HG03469 (cell line): Measurements from ENCODE around the gene ASIC4.

Experiments
- ATAC-seq: cut with Tn5 transposase; IDR thresholded peaks from one replicate; pipeline ENCODE4 v1.9.1; 2021; ENCODE audit warnings: mild to moderate bottlenecking, moderate library complexity, moderate number of reproducible peaks; ENCODE audit not compliant: unreplicated experiment

The ASIC4 gene

GRCh38 chr2:219548990-219549389, 34.7 kb downstream of the ASIC4 start:
- ATAC-seq = no peak

DNA sequence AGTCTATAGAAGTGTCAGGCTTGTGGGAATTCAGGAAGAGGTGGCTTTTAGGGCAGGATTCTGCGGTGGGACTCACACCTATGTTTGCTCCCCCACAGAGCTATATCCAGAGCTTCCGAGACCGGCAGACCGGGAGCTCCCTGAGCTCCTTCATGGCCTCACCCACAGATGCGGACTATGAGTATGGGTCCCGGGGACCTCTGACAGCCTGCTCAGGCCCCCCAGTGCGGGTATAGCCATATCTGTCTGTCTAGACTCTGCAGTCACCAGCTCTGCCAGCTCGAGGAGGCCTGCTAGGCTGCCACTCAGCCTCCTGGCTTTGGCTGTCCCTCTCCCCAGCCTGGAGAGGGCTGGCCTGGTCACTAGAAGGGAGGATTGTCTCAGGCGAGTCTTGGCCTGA, 35.3 kb downstream of the ASIC4 start:
- ATAC-seq = no peak

DNA sequence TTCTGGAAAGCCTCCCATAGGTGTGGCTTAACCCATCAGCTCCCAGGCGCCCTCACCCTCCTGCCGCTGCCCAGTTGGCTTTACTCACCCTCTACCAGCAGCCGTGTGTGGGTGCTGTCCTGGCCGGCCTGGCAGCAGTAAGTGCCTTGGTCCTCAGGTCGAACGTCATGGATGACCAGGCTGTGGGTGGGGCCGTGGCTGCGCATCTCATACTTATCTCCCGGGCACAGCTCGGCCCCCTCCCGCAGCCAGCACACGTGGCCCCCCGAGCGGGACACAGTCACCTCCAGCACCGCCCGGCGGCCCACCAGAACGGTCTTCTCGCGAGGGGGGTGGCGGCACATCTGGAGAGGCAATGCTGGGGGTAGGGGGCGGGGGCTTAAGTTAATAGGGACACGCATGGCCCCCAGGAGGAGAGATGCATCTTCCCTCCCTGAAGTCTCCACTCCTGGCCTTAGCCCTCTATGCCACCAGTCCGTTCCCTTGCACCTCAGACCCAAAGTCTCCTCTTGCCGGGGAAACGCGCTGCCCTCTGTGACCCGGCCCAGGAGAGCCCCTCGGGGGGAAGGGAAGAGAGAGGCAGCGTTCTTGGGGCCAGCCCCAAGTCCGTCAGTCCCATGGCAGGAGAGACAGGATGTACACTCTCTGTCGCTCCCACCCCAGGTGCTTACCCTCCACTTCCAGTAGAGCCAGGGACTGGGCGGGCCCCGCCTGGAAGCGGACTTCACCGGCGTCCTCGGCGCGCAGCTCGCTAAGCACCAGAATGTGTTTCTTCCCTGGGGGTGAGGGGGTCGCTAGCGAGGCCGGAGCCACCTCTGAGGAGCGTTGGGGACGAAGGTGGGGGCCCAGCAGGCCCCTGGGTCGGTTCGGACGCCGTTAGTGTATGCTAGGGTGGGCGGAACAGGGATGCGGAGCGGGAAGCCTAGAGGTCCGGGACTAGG, 37.4 kb downstream of the ASIC4 start:
- peak; percentile 8 for ATAC-seq

DNA sequence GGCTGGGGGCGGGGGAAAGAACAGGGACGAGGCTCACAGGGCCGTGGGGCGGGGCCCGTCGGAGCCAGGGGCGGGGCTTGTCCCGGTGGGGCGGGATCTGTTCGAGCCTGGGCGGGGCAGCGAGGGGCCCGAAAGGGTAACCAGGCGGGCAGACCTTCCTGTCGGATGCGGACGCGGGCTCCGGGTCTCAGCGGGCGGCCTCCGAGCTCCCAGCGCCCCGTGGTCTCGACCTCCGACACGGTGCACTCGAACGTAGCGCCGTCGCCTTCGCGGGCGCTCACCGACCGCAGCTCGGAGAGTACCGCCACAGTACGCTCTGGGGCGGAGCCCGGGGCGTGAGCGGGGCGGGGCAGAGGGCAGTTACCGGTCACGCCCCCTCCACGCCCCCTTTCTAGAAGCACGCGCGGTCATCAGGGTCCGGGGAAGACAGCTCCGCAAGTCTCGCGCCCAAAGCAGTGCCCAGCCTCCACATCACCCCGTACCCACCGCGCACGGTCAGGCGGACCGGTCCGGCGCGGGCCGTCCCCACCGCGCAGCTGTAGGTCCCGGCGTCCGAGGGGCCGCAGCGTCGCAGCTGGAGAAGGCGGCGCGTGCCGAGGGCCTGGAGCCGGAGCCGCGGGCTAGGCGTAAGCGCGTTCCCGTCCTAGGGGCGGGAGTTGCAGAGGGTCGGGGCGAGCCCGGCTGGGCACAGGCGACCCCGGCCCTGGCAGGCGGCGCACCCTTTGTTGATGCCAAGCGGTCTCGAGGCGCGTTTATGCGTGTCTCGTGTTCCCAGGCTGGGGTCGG, 38.3 kb downstream of the ASIC4 start:
- ATAC-seq = peak; percentile 77

DNA sequence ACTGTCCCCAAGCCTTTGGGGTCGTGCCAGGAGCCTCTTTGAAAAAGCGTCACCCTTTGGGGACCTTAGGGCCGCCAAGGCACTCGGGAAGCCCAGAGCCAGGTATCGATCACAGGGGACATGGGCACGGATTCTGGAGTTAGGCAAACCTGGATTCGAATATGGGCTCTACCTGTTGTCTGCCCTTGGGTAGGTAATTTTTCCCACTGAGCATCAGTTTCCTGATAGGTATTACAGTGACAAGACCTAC, 38.8 kb downstream of the ASIC4 start:
- no peak for ATAC-seq

GRCh38 chr2:219553463-219553963, 39.2 kb downstream of the ASIC4 start:
- no peak for ATAC-seq

DNA sequence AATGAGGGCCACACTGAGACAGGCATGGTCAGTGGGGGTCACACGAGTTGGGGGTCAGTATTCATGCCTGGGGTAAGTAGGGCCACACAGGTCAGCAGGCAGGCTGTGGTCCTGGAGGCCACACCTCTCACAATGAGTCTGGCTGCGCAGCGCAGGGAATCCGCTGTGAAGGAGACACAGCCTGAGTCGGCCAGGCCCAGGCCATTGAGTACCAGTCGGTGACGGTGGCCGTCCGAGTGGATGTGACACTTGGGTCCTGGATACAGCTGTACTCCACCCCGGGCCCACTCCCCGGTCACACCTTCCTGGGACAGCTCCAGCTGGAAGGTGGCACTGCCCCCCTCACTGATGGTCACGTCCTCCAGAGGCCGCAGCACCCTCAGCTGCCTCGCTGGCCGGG, 40.1 kb downstream of the ASIC4 start:
- ATAC-seq = no peak

DNA sequence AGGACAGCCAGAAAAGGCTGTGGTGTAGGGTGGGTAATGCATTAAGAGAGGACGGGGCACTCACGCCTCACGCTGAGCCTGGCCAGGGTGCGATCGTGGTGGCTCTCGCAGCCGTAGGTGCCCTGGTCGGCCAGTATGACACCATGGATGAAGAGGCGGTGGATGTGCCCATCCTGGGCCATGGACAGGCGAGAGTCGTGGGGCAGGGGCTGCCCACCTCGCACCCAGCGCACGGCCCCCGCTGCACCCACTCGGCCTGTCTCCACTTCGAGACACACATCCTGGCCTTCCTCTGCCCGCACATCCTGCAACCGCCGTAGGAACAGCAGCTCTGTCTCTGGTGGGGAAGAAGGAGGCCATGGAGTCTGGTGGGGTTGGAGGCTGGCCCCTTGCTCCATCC, 41.7 kb downstream of the ASIC4 start:
- no peak for ATAC-seq

- ATAC-seq = no peak
These were observed 42.1 kb downstream of the ASIC4 start for GRCh38 chr2:219556413-219556812.

- no peak for ATAC-seq
These were observed 43.0 kb downstream of the ASIC4 start for GRCh38 chr2:219557320-219557719.

DNA sequence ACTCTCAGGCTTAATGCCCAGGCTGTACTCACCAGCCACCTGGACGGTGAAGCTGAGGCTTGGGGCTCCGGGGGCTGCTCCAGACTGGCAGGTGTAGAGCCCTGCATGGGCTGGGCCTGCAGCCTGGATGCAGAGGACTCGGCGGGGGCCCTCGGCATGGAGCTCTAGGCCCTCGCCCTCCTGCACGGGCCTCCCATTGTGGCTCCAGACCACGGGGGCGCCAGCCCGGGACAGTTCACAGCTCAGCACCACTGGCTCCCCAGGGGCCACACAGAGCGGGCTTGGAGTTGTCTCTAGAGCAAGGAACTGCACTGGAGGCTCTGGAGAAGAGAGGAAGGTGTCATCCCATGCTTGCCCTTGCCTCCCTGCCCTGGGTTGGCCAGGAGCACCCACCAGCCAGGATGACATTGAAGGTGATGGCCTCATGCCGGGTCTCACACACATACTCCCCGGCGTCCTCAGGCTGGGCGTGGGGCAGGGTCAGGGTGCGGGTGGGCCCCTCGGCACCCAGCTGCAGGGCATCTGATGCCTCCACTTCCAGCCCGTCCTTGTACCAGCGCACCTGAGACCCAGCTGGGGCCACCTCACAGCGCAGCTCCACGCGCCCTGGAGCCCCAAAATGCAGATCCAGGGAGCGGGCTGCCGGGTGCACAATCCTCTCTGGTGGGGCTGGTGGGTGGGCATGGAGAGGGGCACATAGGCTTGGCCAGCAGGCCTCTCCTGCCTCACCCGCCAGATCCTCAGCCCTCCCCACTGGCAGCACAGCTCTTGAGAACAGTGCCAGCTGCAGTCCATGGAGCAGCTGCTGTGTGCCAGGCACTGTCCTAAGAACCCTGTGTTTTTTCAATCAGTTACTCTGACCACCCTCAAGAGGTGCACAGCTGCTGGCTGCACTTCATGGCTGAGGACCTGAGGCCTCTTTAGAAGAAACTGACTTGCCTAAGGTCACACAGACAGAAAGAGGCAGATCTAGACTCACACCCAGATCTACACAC, 43.8 kb downstream of the ASIC4 start:
- ATAC-seq = no peak

DNA sequence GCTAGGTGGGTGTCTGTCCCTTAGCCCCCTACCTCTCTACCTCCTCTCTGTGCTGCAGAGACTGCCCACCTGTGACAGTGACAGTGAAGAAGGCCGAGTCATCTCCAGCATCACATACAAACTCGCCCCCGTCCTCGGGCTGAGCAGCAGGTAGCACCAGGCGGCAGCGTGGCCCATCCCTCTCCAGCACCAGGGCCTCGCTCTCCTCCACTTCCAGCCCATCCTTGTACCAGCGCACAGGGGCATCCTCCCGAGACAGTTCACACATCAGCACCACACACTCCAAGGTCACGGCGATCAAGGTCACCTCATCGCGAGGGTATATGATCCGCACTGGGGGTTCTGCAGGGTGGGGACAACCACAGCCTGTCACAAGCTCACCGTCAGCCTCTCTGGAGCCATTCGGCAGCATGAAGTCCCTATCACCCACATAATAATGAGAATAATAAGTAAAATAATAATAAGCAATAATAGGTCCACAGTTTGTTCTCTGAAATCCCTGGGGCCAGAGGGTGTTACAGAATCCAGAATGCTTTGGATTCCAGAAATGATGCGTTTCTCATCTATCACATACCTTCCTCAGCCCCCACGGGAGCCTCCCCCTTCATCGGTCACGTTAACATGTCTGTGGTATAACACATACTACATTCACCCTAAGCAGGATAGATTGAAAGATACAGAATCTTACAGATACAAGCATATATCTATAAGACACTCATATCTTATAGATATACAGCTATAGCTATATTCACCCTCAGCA, 45.1 kb downstream of the ASIC4 start:
- no peak for ATAC-seq

DNA sequence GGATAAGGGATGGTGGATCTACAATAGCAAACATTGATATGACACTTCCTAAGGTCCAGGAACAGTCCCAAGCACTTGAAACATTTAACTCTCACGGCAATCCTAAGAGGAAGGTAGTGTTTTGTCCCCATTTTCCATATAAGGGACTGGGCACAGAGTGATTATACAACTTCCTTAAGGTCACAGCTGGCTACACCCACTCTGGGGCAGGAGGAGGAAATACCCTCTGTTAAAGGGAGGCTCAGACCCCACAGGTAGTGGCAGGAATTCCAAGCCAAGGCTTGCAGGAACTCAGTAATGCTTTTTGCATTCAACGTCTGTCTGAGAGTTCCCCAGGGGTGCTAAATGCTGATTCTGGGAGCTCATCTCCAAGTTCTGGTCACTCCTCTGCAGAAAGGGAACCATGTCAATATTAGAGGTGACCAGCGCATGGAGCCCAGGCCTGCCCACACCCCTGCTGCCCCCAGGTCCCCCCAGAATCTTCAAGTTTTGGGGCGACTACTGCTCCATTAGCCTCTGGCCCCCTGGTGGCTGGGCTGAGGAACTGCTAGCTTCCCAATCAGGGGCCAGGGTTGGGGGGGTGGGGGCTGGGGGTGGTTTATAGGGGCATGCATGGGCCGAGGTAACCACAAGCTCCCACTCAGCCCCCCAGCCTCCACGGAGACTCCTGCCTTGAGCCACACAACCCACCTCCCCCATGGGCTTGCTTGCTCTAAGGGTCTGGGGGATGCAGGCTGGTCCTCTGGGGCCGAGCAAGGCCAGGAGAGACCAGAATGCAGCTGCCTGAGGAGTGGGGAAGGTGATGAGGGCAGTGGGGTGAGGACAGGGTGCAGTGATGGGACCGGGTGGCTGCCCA, 46.0 kb downstream of the ASIC4 start:
- no peak for ATAC-seq

DNA sequence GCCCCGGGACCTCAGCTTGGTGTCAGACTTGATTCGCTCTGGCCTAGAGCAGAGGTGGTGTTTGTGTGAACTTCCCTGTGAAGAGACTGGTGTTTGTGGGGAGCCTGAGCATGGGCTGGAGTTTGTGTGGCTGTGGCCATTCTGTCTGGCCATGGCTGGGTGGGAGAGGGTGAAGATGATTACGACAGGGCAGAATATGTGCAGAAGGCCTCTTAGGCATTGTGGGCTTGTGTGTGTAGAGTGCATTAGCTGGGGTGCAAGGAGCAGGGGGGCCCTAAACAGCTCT, 46.6 kb downstream of the ASIC4 start:
- ATAC-seq = no peak

- no peak for ATAC-seq
These were observed 47.1 kb downstream of the ASIC4 start for GRCh38 chr2:219561179-219562048.

DNA sequence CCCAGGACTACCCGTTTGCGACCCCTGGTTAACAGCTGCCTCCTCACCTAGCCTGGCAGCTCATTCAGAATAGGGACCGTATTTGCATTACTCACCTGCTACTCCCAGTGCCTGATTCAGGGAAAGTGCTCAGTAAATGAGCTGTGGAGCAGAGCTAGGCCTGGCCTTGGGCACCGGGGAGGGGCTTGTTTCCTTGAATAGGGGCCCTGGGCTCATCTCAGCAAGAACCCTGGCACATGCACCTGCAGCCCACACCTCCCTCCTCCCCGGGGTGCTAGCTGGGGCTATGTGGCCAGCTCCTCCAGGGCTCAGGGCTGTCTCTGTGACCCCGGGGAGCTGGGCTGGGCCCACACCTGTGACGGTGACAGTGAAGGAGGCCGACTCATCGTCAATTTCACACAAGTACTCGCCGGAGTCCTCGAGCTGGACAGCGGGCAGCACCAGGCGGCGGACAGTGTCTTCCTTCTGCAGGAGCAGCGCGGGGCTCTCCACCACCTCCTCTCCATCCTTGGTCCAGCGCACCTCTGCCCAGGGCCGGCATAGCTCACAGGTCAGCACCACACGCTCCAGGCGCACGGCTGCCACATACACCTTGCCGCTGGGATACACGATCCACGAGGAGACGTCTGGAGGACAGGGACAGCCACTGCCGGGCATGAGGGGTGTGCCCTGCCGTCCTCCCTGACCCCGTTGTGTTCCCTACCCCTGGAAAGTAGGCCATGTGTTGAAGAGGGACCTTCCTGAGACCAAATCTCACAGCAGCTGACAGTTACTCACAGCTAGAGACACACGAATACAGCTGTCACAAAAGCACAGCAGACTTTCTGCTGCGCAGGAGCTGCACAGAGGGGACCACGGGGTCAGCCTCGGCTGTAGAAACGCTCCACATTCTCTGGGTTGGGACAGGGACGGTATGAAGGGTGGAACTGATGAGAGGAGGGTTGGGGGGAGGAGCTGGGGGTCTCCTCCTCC, 48.1 kb downstream of the ASIC4 start:
- ATAC-seq = no peak

GRCh38 chr2:219563271-219563928, 49.1 kb downstream of the ASIC4 start:
- no peak for ATAC-seq
